Lung microvascular endothelial cell (primary cell): ENCODE measurements around the gene KRT74. TPM values are rescaled to one million over a fixed set of nuclear protein-coding genes. Genes with fewer than 3 reads are reported as not detected.
A peak's percentile ranks its signal among the peaks of the same experiment; 100 is the strongest.

Experiments used
- DNase-seq, 2 donors: peaks; one replicate each; pipeline versions ENCODE4 v3.0.0 to v3.0.0-alpha.2; 2010; ENCODE audit warnings: low read depth in 2 of 2
- total RNA-seq: library from RNA; depleted of rRNA; stranded (reverse); fragments of >200 nt; gene quantifications from 2 replicates; pipeline ENCODE4 v1.2.1, GENCODE V29; 2014

Gene KRT74
- total RNA-seq, 1 donor from 2014 or later, result not detected

DNA sequence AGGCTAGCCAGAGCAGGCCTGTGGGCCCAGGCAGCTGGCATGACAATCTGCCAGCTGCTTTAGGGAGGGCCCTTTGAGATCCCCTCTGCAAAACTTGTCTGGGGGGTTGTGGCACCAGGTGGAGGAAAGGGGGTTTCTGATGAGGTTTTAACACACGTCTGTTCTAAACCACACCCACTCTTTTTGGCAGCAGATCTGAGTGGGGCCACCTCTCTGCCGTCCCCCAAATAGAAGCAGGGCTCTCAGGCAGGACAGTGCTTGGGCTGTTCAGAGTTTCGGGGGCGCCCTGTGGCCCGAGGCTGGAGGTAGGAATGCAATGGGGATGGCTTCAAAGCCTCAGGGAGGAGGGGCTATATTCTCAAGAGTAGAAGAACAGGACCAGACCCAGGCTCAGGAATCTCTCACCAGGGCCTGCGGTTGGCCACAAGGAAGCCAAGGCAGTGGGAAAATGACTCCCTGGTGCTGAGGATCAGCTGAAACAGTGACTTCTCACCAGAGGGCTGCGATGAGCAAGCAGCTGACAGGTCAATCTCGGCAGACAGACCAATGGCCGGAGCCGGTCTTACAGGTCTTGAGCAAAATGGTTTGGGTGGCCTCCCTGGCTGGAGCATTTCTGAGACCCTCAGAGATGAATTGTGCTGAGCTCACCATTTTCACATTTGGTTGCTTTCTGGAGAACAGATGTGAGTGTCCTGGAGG lies 51.9 kb downstream of the KRT74 start:
- no peak for DNase-seq

DNA sequence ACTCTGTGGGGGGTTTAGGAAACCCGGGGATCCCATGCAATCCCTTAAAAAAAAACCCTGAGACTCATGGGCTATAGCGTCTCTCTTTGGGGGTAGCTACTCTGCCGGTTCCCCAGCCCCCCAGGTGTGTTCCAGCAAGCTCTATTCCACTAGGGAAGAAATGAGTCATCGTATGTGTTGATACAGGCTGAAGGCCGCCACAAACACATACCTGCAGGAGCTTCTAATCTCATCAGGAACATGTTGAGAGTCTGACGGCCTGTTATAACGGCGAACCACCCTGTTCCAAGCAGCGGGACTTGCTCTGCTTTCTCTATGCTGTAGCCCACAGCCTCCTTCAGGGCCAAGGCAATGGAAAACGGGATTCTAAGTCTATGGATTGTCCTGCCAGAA lies 52.5 kb downstream of the KRT74 start:
- peak in 1 of 2 donors; percentile 22 for DNase-seq

DNA sequence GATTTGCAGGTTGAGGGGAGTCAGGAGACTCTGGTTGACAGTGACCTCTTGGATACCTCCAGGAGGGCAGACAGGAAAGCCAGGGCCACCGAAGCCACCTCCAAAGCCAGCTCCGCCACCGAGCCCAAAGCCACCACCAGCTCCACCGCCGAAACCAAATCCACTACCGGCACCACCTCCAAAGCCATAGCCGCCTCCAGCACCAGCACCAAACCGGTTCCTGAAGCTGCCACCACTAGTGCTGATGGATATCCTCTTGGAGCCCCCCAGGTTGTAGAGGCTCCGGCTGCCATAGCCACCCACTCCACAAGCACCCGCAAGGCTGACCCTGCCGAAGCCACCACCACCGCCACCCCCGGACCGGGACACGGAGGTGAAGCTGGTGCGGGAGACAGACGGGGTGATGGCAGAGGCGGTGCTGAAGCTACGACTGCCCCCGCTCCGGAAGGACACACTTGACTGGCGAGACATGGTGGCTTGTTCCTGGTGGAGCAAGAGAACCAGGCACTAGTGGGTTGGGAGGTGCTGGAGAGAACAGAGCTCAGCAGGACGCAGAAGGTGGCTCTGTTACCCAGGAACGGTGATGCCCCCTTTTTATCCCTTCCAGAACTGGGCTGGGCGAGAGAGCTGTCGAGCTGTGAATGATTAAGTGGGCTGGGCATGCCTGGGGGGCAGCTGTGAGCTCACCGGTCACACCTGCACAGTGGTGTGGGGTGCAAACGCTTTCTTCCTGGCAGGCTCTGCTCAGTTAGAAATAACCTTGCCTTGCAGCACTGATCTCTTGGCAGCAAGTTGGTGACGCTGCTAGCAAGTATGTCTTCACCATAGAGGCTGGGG lies 53.6 kb downstream of the KRT74 start, which contains the start of gene KRT5:
Gene KRT5 (minus strand): TSS at position 569 of the 837 bp plus-strand sequence. CDS start 98 bp downstream, at position 471.
- DNase-seq, result no peak

DNA sequence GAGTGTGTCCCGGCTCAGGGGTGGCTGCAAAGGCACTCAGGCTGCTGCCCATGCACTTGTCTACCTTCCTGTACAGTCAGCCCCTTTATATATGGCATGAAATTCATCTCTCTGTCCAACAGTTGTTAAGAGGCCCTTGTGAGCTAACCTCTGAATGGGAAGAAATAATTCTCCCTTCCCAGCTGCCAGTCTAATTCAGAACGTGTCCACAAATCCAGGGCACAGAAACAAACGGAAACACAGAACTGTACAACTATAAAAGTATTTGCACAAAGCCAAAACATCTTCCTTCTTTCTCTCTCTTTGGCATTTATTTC lies 54.3 kb downstream of the KRT74 start:
- no peak for DNase-seq

DNA sequence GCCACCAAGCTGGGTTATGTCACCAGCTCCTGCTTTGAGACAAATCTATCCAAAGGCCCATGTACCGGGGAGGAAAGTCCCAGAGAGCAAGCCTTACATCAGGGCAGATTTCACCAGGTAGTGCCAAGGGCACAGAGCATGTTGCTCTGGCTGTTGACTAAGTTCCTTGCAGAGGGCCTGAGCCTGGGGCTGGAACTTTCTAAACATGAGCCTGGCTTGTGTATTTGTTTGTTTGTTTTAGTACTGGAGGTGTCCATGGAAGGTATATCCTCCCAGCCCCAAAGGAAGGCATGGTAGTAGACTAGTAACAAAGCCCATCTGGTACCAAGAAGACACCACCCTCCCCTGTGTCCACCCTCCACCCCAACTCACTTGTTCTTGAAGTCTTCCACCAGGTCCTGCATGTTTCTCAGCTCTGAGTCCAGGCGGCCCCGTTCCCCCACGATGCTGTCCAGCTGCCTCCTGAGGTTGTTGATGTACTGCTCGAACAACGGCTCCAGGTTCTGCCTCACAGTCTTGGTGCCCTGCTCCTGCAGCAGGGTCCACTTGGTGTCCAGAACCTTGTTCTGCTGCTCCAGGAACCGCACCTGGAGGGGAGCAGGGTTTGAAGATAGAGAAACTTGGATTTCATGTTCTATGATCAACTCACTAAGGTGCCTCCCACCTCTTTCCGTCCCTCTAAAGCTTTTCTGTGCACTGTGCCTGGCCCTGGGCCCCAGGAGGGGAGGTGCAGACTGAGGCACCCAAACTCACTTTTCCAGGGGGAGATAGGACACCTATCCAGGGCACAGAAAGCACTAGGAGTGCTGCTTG lies 54.9 kb downstream of the KRT74 start:
- DNase-seq, result no peak

DNA sequence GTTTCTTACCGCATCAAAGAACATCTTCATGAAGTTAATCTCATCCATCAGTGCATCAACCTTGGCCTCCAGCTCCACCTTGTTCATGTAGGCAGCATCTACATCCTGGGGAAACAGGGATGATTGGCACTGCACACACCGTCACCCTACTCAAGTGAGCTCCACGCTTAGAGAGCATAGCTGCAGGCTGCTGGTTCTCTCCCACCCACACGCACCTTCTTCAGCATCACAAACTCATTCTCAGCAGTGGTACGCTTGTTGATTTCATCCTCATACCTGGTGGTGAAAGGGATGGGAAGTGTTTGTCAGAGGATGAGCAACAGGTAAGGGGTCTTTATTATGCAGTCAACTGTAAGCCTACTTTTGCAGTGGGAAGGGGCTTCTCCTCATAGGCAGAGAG lies 55.8 kb downstream of the KRT74 start:
- DNase-seq, result no peak

DNA sequence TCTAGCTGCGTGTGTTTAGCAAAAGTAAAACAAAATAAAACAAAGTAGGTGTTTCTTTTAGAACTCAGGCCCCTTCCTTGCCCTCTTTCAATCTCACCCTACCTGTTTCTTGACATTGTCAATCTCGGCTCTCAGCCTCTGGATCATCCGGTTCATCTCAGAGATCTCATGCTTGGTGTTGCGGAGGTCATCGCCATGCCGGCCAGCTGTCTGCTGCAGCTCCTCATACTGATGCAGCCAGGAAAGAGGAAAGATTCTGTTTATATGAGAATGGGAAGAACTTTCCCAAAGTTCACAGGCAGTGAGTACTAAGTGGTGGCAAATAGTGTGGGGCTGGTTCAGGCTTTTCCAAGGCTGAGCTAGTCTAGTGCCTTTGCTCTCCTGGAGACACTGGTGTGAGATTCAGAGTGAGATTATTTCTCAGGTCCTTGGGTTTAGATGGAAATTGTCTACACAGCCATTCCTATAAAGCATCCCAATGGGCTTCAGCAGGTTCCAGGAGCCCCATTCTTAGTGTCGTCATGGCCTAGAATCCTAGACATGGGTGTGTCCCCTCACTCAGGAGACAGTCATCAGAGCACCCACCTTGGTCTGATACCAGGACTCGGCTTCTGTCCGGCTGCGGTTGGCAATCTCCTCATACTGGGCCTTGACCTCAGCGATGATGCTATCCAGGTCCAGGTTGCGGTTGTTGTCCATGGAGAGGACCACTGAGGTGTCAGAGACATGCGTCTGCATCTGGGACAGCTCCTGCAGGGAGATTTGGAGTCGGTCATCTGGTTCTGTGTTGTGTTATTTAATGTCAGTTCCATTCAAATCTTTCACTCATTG lies 56.4 kb downstream of the KRT74 start:
- no peak for DNase-seq

DNA sequence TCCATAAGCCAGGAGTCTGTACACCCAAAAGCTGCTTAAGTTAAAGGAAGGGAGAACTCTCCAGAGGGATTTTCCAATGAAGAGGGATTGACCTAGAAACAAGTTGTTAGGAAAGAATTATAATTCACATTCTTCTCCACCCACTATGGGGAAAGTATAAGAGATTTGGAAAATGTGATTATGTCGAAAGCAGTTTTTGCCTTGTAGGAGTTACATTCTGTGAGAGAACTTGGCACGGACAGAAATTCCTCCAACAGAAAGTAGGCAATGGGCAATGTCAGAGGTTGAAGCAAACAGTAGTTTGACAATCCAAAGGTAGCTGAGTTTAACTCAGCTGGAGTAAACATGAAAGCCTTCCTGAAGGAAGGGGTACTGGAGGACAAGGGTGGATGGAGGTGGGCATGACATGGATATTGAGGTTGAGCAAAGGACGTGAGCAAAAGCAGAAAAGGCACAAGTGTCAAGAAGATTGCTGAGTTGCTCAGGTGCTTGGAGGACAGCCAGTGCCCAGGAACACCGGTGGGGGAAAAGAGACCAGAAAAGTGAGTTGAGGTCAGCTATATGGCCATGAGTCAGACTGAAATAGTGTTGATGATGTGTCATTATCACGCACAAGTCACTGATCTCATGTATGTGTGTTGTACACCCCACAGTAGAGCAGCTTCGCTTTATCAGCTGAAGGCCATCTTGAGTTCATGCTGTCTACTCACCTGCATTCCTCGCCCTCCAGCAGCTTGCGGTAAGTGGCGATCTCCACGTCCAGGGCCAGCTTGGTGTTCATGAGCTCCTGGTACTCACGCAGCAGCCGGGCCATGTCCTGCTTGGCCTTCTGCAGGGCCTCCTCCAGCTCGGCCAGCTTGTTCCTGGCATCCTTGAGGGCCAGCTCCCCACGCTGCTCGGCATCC lies 57.5 kb downstream of the KRT74 start:
- DNase-seq, result no peak

Other genes with a start within 250 kb of the KRT74 start
- not detected in 2 replicates for gene KRT85, start 206.4 kb downstream of the KRT74 start, total RNA-seq
- gene KRT84, start 188.2 kb downstream of the KRT74 start, total RNA-seq, result not detected in 2 replicates
- not detected in 2 replicates for gene KRT82, start 167.5 kb downstream of the KRT74 start, total RNA-seq
- gene KRT75, start 139.5 kb downstream of the KRT74 start, total RNA-seq, result not detected in 2 replicates
- not detected in 2 replicates for gene KRT6B, start 121.7 kb downstream of the KRT74 start, total RNA-seq
- not detected in 2 replicates for gene KRT6C, start 100.0 kb downstream of the KRT74 start, total RNA-seq
- not detected in 2 replicates for gene KRT6A, start 80.6 kb downstream of the KRT74 start, total RNA-seq
- gene KRT5, start 53.4 kb downstream of the KRT74 start, total RNA-seq, result not detected in 2 replicates
- not detected in 2 replicates for gene KRT71, start 20.7 kb downstream of the KRT74 start, total RNA-seq
- not detected in 2 replicates for gene KRT72, start 27.6 kb upstream of the KRT74 start, total RNA-seq
- gene KRT73, start 44.7 kb upstream of the KRT74 start, total RNA-seq, result not detected in 2 replicates
- not detected in 2 replicates for gene KRT2, start 78.4 kb upstream of the KRT74 start, total RNA-seq
- gene KRT1, start 106.6 kb upstream of the KRT74 start, total RNA-seq, result not detected in 2 replicates
- gene KRT77, start 129.7 kb upstream of the KRT74 start, total RNA-seq, result not detected in 2 replicates
- not detected in 2 replicates for gene KRT76, start 203.5 kb upstream of the KRT74 start, total RNA-seq
- not detected in 2 replicates for gene KRT3, start 222.3 kb upstream of the KRT74 start, total RNA-seq
- not detected in 2 replicates for gene KRT4, start 240.3 kb upstream of the KRT74 start, total RNA-seq